HG03520 (cell line): ENCODE data around the gene CDC25C.
"Not testable (repeated sequence)": the region's sequence is repeated elsewhere in the genome, so short reads cannot be mapped to it uniquely, and the experiment has no call there.

Experiments used
- ATAC-seq: cut with Tn5 transposase; IDR thresholded peaks from one replicate; pipeline ENCODE4 v1.9.1; 2021; ENCODE audit warnings: mild to moderate bottlenecking, moderate library complexity; ENCODE audit not compliant: unreplicated experiment

The CDC25C gene

GRCh38 chr5:138280915-138281314, 50.7 kb downstream of the CDC25C start:
- ATAC-seq: no peak

- no peak for ATAC-seq
Measured at GRCh38 chr5:138276402-138277054, 55.1 kb downstream of the CDC25C start.

DNA sequence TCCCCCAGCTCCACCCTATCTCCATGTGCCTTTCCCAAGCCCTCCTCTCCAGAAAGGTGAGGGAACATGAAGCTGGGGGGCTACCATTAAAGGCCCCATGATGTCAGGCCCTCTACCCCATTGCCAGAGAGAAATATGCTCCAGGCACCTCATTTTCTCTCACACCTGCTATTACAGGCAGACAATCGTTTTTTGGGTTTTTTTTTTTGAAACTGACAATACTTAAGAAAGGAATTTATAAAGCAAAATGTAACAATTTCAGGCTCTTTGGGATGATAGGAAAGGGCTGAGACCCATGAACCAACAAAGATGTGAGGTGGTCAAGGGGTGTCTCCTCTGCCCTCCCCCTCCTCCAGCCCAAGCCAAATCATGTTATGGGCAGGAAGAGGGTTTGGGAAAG, 55.7 kb downstream of the CDC25C start:
- no peak for ATAC-seq

GRCh38 chr5:138275379-138275782, 56.2 kb downstream of the CDC25C start:
- no peak for ATAC-seq

DNA sequence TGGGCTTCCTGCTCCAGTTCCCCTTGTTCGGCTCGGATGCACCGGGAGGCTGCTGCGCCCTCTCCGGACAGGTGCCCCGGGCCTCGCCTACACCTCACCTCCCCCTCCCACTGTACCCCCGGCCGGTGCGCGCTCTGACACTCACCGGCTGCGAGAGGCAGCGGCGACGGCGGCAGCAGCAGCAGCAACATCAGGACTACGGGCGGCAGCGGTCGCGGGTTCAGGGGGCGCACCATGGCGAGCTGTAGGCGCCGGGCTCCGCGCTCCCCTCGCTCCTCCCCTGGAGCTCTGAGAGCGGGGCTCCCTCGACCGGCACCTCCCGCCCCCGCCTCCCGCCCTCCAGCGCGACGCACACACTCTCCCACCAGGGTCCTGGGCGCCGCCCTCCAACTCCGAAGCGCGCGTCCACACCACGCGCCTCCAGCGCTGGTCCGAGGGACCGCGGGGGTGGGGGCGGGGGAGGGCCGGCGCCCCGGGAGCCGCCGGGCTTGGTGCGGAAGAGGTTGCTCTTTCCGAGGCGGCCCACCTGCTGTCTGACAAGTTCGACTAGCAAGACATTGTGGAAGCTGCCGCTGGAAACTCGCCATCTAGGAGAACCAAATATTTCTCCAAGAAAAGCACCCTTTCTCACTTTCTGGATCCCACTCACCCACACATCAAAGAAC, 57.3 kb downstream of the CDC25C start, which contains the start of gene GFRA3:
TSS of gene GFRA3 (minus strand) at position 433 of the 665 bp plus-strand sequence. CDS start at position 236, 197 bp downstream.
- ATAC-seq: no peak

- ATAC-seq: no peak
Measured at GRCh38 chr5:138273834-138274188, 57.8 kb downstream of the CDC25C start.

- ATAC-seq: no peak
Measured at GRCh38 chr5:138272681-138273080, 58.9 kb downstream of the CDC25C start.

GRCh38 chr5:138271281-138271680, 60.3 kb downstream of the CDC25C start:
- ATAC-seq: no peak

DNA sequence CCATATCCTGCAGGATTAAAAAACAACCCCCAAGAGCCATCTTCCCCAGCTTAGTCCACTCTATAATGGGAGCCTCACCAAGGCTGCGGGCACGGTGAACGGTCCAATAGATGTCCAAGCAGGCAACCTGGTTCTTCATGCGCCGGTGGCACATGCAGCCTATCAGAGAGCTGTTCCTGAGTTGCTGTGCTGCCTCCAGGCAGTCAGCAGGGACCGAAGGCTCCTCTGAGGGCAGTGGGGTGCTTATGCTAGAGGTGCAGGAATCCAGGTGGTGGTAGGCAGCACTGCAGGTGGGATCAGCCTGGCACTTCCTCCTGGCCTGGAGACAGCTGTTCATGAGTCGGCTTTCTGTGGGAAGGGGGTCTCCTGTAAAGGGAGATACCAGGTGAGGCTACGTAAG, 67.4 kb downstream of the CDC25C start:
- no peak for ATAC-seq

- no peak for ATAC-seq
Measured at GRCh38 chr5:138263581-138263980, 68.0 kb downstream of the CDC25C start.

DNA sequence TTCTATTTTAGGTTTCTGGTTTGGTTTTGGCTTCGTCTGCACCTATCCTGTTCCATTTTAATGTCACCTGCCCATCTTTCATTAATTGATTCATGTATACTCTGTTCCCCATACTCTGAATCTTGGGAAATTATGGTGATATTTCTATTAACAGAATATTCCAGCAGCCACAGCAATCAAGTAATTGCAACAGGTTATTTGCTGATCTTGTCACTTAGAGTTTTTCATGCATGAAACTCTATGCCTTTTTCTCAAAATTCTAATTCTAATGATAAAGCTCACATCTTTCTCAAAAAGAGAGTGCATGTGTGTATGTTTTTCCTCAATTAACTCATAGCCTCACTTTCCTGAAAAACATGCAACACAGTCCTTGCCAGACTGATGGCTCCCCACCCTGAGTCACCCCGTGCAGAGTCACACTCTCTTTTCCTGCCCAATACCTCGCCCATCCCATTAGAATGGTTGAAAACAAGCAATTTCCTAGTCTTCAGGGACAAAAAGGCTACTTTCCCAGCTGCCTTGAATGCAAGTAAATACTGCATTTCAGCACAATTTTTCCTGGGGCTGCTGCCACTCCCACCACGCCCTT, 72.8 kb downstream of the CDC25C start:
- ATAC-seq: no peak

DNA sequence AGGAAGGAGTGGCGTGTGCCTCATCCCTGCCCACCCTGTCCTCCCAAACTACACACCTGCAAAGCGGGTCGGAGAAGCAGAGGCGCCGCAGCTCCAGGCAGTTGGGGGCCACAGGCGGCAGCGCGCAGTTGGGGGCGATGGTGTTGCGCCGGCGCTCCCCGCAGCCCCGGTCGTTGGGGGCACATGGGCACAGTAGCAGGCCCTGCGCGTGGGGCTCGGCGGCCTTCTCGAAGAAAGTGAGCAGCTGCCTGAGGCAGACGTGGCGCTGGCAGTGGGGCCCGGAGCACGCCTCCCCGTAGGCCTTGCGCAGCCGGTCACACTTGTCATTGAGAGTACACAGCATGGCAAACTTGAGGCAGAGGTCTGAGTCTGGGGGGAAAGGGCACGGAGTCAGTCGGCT, 74.0 kb downstream of the CDC25C start:
- ATAC-seq: no peak

GRCh38 chr5:138252944-138253343, 78.7 kb downstream of the CDC25C start:
- ATAC-seq: no peak

DNA sequence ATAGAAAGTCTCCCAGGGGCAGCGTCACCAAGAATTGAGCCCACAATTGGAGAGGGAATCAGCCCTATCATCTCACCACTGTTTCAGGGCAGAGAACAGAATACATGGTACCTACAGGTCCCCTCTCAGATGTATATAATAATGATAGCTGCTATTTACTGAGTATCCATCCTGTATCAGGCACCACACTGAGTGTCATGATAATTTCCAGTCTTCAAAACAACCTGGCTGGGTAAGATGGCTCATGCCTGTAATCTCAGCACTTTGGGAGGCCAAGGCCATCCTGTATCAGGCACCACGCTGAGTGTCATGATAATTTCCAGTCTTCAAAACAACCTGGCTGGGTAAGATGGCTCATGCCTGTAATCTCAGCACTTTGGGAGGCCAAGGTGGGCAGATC, 83.8 kb downstream of the CDC25C start:
- not testable (repeated sequence) for ATAC-seq

- no peak for ATAC-seq
Measured at GRCh38 chr5:138246822-138247221, 84.8 kb downstream of the CDC25C start.

DNA sequence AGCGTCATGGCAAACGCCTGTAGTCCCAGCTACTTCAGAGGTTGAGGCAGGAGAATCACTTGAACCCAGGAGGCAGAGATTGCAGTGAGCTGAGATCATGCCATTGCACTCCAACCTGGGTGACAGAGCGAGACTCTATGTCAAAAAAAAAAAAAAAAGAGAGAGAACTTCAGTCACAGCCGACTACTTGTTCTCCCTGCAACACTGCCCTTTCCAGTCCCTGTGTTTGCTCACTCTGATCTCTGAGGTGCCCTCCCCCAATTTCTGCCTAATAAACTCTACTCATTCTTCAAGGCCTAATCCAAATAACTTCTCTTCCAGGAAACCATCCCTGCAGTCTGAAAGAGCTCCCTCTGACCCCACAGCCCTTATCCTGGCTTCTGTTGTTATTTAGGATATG, 85.3 kb downstream of the CDC25C start:
- no peak for ATAC-seq

DNA sequence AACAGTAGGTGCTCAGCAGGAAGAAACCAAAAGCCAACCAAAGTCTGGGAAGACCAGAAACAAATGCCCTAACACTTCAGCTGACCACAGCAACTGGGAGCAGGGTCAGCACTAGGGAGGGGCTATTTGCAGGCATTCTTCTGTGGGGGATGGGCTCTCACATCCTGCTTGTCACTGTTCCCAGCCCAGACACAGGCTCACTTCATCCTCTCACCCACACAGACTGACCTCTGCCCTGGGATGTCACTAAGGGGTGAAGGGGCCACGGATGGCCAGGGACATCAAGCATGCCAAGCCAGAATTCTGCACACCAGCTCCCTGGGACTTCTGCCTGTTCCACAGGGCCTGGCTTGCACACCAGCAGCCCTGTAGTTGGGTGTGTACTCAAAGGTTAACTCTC, 85.9 kb downstream of the CDC25C start:
- ATAC-seq: no peak

DNA sequence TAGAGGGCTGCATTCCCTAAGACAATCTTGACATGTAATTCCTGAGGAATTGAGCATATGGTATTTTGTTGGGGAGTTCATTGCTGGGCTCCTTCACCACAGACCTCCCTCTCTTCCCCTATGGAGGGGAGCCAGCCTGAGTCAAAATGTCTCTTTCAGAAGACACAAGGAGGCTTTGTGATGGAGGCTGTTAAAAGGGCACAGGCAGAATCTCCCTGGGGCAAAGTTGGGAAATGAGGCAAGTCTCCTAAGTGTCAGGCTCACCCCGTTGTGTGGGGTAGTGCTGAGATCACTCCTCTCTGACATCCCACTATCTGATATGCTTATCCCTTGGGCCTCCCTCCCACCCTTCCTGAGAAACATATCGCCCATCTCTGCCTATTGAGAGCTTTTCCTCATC, 87.8 kb downstream of the CDC25C start:
- no peak for ATAC-seq

DNA sequence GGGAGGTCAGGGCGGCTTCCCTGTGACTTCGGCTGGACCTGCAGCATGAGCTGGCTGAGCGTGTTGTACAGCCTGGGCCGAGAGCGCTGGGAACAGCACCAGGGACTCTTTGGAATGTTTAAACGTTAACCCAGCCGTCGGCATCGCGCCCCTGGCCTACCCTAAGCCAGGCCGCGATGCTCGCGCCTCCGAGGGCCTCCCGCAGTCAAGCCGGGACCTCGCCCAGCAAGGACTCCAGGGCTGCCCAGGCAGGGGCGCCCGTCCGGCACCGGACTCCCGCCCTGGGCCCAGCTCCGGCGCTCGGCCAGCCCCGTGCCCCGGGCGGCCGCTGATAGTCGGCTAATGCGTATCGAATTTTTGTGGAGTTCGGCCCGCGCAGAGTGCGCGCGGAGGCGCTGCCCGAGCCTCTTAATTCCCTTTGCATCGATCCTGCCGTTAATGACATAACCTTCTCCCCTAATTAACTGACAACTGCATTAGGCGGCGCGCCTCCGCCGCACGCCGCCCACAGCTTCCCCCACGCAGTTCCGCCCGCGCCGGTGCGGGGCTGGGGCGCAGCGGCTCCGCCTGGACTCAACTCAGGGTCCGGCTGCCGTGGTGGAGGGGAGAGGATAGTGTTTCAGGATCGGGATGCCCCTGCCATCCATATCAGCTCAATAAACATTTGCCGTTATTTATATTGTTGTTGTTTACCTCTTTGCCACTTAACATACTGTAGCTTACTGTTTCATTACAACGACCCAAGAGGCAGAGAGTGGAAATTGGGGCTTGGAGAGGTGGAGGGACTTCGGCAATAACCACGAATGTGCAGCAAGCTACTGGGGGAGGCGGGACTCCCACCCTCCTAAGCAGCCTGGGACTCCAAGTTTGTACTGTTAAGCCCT, 89.7 kb downstream of the CDC25C start:
- ATAC-seq: no peak

DNA sequence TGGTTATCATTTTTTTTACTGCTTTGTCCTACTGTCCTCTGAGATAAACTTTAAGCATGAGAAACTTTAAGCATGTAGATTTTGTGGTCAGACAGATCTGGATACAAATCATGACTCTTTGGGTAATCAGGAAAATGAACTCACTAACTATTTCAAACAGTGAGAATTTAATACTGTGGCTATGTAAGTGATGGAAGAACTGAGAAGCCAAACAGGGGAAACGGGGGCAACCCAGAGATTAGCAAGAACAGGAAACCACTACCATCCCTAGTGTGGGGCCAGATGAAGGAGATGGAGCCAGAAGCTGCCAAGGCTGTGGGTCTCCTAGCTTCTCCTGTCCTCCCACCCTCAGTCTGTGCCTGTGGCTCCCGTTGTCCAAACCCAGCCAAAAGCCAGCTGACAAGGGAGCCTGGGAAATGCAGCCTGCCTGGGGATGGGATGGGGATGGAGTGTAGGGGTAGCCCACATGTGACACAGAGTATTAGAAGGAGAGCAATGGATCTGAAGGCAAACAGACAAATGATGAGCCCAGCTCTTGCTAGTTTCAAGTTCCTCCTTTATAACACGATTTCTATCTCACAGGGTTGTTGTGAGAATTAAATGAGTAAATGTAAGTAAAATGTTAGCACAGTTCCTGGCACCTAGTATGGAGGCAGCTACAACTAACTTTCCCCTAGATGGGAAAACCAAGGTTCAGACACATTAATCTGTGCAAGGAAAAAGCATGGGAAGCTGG, 90.8 kb downstream of the CDC25C start:
- ATAC-seq: no peak

GRCh38 chr5:138238034-138238433, 93.6 kb downstream of the CDC25C start:
- no peak for ATAC-seq
